HG03520 (cell line): ENCODE data around the gene CLCN6.

Experiments used
- ATAC-seq: cut with Tn5 transposase; IDR thresholded peaks from one replicate; pipeline ENCODE4 v1.9.1; 2021; ENCODE audit warnings: mild to moderate bottlenecking, moderate library complexity; ENCODE audit not compliant: unreplicated experiment

CLCN6 gene

DNA sequence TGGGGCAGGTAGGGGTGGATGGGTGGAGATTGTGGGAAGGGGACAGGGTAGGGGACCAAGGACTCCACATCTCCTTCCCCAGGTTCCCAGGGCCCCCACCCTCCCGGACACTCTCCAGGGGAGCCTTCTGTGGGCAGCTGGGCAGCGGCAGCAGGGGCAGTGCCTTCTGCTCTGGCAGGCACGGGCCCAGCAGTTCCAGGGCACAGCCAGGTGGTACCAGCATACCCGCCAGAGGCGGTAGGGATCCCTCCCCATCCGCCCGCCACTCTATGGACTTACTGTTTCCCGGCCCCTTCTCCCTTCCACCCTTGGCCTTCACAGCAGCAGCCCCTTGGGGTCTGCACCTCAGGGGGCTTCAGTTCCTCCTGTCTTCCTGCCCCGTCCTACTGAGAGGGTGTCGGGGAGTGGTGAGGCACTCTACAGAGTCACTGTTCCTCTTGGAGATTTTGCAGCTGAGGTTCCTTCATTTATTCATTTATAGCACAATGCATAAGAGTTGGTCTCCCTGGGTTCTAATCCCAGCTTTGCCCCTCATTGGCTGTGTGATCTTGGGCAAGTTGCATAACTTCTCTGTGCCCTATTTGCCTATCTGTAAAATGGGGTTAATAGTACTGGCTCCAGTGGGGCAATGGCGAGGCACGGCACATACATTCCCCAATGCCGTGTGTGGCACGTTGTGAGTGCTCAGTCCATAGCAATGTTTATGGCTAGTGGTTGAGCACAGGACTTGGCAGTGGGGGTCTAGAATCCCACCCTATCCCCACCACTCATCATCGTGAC, 27.0 kb upstream of the CLCN6 start:
- ATAC-seq: no peak

DNA sequence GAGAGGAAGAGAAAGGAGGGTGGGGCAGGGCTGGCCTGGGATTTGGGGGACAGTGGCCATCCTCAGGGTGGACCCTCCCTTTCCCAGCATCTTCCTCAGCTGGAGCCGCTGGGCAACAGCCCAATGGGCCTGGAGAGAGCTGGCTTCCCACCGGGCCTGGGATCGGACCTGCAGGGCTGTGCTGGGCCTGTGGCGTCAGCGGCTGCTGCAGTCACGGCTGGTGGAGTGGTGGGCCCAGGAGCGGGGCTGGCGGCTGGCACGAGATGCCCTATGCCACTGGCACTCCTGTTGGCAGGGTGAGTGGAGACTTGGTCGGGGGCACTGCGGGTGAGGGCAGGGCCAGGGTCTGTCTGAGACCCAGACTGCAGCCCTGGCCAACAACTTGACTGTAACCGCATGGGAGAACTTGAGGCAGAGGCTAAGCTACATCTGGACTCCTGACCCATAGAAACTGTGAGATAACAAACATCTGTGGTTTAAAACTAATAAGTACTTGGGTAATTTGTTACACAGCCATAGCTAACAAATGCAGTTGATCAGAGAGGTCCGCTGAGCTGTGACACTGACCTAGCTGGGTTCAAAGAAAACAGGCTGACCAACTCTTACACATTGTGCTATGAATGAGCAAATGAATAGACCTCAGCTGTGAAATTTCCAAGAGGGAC, 26.1 kb upstream of the CLCN6 start:
- no peak for ATAC-seq

DNA sequence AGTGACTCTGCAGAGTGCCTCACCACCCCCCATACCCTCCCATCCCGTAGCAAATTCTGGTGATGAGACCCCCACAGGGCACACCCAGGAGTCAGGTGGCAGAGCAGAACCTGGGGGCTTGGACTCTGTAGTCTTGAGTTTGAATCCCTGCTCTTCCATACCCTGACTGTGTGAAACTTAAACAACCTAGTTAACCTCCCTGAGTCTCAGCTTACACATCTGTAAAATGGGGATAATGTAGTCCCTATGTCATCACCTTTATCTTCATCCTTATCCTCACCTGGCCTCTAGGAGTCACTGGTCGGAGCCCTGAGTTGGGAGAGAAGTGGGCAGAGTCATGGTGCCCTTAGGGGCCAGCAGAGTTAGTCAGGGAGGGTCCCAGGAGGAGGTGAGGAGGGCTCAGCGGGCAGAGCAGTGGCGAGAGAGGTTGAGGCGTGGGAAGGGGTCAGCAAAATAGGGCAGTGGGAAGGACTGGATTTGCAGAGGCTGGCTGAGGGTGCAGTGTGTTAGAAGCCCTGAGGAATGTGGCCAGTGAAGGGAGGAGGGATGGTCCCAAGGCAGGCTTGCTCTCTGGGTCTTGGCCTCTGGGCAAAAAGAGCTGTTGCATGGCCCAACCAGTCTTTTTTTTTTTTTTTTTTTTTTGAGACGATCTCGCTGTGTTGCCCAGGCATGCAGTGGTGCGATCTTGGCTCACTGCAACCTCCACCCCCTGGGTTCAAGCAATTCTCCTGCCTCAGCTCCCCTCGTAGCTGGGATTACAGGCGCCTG, 25.4 kb upstream of the CLCN6 start:
- no peak for ATAC-seq

DNA sequence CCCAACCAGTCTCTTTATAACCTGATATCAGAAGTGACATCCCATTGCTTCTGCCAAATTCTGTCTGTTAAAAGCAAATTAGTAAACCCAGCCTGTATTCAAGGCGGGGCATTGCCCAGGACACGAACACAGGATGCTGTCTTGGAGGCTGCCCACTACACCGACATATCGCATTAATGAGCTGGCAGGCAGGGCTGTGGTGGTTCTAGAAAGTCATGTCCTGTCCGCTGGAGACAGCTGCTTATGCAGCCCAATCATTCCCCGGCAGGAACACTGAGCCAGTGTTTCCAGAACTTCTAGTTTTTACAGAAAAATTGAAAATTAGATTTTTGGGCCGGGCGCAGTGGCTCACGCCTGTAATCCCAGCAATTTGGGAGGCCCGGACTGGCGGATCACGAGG, 24.7 kb upstream of the CLCN6 start:
- no peak for ATAC-seq

DNA sequence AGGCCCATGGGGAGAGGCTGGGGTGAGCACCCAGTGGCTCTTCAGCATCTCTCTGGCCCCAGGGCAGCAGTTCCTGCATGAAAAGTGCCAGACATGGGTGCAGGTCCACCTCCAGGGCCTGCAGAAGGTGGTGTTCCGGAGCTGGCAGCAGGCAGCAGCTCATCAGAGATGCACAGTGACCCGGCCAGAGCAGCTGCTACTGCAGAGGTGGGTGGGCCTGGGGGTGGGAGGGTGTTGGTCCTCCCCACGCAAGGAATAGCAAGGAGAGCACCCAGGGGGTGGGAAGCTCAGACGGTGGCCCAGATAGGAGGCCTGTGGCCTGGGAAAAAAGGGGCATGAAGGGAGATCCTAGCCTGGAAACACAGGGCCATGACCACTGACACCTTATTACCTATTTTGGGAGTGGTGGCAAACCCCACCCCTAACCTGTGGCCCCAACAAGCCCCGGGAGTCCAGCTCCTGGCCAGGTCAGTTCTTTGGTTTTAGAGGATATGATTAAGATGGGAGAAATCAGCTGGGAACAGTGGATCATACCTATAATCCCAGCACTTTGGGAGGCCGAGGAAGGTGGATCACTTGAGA, 23.8 kb upstream of the CLCN6 start:
- no peak for ATAC-seq

DNA sequence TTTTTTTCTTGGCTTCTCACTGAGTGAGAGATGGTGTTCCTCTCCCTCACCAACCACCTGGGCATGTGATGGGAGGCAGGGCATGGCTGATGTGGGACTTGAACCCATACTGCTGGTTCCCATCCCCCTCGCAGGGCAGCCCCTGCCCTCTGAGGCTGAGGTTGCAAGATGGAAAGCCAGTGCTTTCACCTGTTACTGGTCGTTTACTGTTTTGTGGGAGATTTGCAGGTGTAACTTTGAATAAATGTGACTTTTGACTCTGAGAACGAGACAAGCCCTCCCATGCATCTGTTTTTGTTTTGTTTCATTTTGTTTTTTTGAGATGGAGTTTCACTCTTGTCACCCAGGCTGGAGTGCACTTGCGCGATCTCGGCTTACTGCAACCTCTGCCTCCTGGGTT, 22.4 kb upstream of the CLCN6 start:
- ATAC-seq: no peak

DNA sequence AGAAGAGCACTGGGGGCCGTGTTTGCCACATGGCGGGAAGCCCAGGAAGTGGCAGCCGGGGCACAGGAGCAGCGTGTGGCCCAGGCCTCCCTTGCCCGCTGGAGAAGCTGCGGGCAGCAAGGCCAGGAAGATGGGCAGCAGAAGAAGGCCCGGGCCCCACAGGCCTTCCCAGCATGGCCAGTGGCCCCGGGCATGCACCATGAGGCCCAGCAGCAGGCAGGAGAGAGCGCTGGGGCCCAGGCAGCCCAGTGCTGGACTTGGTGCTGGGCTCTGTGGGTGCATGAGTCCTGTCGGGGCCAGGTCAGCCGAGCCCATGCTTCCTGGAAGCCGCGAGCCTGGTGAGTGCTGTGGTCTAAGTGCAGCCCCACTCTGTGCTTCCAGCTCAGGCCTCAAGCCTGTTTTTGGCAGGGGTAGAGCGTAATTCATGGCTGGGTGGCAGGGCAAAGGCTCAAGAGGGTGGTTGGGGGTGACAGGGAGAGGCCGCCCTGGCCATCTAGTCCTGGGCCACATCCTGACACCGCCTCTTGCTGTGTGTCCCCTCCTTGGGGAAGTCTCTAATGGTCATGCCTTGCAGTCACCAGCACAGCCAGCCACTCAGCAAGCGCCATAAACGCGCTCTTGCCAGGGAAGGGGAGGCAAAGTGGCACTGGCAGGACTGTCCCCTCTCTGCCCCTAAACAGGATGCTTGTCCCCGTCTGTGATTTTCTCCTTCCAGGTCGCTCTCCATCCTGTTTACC, 21.6 kb upstream of the CLCN6 start:
- ATAC-seq: no peak

DNA sequence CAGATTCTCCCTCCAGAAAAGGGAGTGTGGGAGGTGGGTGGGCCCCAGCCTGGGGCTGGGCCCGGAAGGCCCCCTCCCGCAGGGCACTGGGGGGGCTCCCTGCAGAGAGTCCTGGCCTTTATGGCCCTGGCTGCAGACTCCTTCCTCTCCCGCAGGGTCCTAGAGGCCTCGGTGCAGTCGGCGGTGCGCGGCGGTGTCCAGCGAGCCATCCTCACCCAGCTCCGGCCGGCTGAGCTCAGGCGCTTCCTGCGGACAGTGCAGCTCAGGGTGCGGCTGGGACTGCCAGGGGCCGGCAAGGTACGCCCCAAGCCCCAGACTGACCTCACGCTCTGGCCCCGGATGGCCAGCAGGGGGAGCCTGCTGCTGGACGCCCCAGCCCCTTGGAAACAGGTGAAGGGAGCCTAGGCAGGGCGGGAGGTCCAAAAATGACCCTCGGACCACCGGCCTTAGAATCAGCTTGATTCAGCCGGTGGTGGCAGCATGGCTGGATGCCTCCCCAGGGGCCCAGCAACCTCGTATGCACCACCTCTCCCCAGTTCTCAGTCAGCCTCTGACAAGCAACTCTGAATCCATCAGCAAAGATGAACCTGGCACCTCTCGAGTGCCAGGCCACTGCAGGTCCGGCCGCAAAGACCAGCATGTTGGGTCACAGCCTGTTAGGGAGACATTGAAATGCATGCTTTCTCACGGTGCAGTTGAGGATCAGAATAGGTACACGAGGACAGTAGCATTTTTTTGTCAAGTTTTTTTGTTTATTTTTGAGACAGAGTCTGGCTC, 20.8 kb upstream of the CLCN6 start:
- ATAC-seq: no peak

DNA sequence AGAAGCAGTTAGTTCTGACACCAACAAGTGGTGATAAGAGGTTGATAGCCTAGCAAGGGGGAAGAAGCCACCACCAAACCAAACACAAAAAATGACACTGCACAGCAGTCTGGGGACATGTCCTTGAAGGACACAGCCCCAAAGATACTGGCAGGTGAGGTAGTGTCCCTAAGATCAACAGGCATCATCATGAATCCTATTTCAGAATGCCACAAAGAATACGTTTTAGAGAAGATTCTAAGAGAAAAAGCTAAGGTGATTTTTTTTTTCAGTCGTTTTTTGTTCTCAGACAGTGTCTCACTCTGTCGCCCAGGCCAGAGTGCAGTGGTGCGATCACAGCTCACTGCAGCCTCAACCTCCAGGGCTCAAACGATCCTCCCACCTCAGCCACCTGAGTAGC, 19.8 kb upstream of the CLCN6 start:
- no peak for ATAC-seq

DNA sequence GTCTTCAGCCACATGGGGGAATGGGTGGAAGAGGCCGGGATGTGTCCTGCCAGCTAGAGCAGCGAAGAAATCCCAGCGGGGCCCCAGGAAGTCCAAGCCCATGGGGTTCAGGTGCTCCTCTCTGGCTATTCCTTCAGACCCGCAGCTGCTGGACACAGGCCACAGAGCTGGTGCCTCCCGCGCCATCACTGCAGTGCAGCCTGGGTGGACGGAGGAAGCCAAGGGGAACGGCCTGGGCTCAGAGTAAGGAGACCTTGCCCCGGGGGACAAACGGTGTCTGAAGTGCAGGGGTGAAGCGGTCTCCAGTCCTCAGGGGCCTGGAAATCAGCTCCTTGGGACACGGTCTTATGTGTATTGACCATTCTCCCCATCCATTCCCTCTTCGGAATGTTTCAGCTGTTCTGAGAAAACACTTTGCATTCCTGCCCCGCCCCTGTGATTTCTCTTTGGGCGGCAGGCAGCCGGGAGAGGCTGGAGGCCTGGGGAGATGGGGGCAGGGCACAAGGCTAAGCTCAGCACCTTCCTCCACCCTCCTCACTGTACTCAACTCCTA, 18.7 kb upstream of the CLCN6 start:
- ATAC-seq: no peak

DNA sequence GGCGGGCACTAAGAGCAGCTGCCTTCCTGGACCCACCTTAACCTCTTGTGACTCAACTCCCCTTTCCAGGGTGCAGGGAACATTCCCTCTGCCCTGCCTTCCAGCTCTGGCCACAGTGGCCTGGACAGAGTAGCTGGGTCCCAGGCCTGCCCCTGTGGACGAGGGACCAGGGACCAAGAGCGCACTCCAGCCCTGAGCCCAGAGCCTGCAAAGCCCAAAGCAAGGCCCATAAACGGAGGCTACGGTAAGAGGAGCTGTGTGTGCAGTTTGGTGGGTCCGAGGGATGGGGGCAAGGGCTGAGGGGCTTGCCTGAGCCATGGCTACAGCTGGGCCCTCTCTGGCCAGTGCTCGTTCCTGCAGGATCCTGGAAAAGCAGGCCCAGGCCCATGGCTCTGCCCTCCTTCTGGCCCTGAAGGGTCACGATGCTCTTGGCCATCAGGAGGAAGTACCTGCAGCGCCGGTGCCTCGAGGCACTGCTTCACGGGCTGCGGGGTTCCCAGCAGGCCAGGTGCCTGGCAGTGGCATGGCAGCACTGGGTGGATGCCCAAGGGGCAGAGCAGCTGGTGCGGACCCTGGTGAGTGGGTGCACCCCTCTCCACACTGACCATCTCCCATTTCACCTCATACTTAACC, 18.1 kb upstream of the CLCN6 start:
- ATAC-seq: no peak

DNA sequence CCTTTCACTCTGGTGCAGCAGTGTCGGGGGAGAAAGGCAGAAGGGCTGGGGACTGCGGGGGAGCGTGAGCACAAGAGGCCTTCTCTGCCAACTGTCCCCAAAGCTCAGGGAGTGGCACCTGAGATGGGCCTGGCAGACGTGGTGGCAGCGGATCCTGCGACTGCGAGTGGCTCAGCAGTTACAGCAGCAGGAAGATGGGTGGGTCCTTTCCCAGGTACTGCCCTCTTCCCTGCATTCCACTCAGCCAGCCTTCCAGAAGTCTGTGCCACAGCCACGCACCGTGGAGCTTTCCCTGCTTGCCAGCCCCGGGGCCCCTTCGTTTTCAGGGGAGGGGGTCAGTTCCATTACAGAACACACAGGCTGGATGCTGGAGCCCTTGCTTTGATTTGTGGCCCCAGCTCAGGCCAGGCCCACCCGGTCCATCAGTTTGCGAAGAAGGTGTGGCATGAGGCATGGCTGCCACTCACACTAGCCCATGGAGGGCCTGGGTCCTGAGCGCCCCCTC, 17.4 kb upstream of the CLCN6 start:
- ATAC-seq: no peak

DNA sequence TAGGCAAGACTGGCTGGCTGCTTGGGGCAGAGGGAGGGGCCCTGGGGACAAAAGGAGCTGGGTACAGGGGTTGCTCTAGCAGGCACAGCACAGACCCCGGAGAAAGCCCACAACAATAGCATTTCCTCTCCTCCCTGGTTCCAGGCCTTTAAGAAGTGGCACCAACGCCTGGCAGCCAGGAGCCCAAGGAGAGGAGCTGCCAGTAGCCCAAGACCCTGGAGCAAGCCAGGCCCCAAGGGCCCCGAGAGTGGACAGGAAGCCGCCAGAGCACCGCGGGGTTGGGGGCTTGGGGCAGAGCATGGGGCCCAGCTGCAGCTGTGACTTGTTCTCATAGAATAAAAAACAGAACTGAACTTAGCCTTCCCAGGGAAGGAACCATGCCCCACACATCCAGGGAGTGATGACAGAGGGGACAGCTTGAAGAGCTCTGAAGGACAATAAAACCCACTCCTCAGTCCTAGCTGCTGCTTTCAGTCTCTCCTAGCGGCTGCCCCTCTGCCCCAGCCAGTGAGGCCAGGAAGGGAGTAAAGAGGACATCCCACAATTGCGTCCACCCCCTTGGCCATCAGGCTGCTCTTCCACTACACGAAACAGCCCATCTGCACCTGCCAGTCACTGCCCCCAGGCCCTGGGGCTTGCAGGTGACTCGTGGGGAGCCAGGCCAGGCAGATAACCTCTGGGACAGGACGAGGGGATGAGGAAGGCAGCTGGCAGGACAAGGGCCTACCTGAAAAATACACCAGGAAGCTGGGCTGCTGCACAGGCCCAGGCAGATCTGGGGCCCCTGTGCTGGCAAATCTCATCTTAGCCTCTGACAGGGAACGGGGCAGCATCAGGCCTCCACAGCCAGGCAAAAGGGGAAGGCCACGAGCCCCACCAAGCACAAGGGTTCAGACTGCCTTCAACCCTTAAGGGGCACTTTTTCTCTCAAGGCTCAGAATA, 16.6 kb upstream of the CLCN6 start:
- ATAC-seq: no peak

DNA sequence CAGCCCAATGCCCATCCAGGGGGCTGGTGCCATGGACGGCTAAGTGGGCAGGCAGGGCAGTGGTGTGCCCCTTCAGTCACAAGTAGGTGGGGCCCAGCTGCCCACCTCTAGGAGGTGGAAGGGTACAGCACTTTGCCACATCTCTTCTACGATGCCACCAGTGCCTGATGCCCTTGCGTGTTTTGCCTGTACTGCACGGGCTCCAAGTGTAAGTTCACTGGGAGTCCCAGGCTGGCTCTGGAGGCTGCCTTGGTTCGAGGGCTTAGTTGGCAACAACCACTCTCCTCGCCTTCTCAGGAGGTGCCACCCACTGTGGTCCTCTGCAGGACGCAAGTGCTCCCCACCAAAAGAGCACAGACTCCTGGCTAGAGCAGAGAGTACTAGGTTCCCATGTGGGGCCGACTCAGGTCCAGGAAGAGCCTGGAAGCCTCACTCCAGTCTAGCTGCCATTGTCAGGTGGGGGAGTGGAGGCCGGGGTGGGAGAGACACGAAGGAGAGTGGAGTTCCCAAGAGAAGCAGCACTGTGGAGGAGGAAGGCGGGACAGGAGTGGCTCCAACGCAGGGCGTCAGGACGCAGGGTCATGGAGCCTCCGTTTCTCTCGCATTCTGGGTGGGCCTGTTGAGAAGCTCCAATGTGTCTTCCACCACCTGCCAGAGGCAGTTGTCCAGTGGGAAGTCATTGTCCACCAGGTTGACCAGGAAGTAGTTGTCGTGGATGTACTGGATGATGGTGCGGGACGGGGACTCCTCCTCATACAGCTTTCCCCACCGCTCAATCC, 15.7 kb upstream of the CLCN6 start:
- no peak for ATAC-seq

DNA sequence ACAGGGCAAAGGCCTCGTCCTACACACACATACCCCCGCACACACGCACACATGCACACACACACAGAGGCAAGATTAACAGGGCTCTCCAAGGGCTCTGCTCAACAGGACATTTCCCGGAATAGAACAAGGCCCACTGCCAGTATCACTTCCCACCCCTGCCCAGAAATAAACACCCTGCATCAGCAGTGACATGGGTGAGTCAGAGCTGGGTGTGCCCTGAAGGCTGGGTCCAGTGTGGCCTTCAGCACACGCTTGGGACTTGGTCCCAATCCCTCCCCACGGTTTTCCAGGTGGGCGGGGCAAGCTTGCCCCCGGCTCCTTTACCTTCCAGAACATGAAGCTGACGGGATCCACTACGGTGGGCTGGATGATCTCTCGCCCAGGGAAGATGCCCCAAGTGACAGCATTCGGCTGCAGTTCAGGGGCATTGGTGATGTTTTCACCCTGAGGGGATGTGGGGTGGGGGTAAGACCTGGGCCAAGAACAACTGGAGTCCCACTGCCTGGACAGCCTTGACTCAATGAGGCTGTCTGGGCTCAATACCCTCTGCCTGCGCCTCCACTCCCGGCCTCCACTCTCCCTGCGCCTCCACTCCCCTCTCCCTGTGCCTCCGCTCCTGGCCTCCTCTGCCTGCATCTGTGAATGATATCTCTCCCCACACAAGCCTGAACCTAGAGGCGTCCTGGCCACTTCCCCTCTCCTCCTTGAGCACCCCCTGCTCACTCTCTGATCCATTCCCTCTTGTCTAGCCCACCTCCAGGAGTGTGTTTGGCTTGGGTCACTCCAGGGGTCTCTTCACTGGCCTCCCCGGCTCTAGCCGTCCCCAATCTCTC, 14.9 kb upstream of the CLCN6 start:
- no peak for ATAC-seq

DNA sequence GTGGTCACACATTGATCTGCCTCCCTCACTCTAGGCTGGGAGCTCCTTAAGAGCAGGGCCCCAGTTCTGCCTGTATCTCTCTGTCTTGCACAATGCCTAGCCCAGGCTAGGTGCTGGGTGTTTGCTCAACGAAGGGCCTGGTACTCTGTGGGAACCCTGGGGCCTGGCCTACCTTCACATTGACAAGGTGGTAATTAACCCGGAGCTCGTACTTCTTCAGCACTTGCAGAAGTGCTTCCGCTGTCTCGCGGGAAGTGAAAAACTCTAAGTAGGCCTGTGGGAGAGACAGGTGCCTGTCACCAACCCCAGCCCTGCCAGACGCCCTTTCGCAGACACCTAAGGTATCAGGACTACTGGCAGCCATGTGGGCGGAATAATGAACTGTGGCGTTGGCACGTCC, 13.9 kb upstream of the CLCN6 start:
- ATAC-seq: no peak
